DMS79 treated with DMSO at 0.1 percent for 48 hours (cell line): Measurements from ENCODE around the gene BGN.
A peak's percentile ranks its signal among the peaks of the same experiment; 100 is the strongest.

Experiments
- DNase-seq: peaks from one replicate; lab custom pipeline; 2025; lab: John Stamatoyannopoulos, UW

BGN gene

DNA sequence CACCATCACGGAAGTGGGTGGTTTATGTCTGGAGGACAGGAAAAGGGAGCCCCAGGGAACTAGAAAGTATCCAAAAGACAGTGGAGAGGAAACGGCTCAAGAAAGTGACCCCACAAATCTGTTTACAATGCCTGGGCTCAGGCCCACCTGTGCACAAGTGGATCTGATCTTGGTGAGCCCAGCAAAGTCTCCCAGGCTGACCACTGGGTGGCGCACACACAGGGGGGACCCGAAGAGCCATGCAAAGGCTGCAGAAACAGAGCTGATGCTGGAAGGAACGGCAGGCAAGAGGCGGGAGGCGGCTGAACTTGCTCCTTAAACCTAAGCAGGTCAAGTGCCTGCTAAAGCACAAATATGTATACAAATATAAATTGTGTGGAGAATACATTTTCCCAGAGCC lies 34.0 kb upstream of the BGN start:
- no peak for DNase-seq

DNA sequence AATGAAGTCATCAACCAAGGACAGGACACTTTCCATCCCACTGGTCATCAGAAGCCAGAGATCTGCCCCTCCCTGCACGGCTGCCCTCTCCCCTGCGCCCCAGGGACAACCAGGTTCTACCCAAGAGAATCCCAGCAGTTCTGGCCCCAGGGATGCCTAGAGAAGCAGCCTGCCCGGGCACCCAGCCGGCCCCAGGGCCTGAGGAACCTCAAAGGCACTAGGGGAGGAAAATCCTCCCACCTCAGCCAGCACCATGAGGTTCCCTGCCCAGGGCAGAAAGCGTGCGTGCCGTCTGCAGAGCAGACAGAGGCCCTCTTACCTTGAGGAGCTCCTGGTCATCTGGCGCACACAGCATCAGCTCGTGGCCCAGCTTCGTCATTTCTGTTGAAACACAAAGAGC lies 32.5 kb upstream of the BGN start:
- DNase-seq: no peak

DNA sequence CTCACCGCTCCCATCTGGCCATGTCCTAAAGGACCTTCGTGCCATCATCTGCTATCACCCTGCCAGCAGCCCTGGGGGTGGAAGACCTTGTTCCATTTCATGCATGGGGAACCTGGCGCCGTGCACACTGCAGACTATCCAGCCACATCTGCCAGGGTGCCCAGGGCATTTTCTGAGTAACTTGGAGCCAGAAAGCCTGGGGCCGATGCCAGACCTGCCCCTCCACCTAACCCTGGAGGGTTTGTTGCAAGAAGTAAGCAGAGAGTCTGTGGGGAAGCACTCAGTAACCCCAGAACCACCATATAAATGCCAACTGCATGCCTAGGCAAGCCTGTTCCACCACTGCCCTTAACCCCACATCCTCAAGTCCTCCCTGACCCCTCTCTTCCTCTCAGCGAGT lies 31.7 kb upstream of the BGN start:
- peak; percentile 13 for DNase-seq

DNA sequence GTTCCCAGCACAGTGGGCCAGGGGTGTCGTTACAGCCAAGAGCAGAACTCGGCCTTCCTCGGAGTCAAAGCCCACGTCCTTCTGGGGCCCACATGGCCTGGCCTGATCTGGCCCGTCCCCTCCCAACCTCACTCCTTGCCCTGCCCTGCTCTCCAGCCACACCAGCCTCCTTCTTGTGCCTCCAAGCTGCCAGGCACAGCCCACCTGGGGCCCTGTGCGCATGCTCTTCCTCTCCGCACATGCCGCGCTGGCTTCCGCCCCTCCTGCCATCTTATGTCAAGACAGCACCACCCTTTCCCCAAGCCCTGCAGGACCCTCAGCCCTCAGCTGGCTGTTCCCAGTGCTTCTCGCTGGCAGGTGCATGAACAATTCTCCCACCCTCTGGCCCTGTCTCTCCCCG lies 31.2 kb upstream of the BGN start:
- DNase-seq: no peak

DNA sequence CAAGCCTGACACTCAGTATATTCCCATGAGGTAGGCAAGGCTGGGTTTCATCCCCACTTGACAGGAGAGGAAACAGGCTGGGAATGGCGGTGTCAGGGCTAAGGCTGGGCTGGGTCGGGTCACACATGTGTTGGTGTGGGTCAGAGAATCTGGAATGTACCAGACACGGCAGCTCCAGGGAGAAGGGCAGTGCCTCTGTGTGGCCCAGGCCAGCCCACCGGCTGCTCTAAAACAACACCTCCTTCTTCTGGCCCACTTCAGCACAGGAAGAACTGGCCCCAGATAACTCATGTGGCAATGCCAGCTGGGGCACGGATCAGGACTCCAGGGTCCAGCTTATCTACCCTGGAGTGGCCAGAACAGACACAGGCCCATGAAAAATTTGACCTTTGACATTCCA lies 30.7 kb upstream of the BGN start:
- DNase-seq: no peak

DNA sequence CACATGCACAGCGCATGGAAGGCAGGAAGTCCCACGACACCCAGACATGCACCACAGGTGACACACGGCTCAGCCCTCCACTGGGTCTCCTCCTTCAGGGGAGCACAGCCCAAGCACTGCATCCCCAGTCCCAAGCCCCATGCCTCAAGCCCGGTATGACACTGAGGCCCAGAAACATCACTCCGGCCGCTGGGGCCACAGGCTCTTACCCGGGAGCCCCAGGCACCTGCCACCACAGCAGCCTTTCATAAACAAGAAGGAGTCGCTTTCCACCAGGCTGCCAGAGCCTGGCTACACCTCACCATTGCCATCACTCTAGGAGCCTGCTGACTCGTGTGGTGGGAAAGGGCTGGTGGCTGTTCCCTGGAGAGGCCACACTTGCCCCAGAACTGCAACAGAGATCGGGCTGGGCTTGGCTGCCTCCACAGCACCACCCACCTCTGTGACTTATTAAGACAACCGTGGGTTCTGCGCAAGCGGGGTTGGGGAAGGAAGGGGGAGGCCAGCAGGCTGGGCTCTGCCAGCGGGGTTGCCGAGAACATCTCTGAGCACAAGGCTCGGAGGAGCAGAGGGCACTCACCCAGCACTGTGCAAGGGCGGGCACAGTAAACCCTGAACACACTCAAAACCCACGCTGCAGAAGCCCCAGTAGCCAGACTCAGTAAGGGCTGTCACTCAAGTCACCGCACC lies 28.9 kb upstream of the BGN start:
- DNase-seq: no peak

DNA sequence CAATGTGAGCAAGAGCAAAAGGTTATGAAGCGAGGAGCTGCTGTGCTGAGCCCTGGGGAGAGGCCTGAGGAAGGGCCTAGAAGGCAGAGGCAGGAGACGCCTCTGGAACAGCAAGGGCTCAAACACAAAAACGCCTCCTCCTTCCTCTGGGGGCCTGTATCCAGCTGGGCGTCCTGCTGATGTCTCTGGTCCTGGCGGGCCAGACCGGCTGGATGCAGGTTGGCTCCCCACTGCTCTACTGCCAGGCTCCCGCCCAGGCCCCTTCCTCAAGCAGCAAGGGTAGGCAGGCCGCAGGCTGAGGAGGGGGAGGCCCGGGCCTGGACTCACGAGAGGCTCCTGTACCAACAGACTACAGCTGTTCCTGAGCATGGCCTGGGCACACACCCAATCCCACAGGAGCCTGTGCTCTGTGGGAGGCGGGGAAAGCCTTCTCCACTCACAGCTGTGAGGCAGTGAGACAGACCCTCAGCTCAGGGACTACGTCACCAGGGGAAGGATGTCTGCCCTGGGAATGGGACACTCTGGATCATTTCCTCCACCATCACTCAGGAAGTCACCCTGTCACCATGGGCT lies 26.7 kb upstream of the BGN start:
- DNase-seq: no peak

DNA sequence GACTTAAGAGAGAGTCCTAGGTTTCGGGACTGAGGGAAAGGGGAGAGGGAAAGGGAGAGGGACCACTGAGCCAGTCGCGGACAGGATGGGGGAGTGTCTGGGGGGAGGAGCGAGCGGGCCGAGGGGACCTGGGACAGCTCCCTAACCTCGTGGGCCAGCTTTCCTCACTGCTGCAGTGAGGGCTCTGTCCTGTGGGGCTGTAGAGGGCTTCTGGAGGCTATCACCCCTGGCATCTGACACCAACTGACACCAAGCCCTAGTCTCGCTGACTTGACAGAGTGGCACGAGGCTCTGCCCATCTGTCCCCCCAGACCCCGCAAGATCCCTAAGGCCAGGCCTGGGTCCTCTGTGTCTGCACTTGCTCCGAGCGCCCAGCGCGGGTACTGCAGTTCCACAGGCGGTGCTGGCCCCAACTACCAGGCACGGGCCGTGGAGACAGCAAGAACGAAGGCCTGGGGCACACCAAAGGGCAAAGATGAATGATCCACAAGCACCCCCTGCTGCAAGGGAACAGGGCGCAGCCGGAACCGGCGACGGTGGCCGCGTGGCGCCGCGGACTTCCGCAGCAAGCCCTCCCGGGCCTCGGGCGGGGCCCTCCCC lies 24.9 kb upstream of the BGN start:
- DNase-seq: peak; percentile 45

DNA sequence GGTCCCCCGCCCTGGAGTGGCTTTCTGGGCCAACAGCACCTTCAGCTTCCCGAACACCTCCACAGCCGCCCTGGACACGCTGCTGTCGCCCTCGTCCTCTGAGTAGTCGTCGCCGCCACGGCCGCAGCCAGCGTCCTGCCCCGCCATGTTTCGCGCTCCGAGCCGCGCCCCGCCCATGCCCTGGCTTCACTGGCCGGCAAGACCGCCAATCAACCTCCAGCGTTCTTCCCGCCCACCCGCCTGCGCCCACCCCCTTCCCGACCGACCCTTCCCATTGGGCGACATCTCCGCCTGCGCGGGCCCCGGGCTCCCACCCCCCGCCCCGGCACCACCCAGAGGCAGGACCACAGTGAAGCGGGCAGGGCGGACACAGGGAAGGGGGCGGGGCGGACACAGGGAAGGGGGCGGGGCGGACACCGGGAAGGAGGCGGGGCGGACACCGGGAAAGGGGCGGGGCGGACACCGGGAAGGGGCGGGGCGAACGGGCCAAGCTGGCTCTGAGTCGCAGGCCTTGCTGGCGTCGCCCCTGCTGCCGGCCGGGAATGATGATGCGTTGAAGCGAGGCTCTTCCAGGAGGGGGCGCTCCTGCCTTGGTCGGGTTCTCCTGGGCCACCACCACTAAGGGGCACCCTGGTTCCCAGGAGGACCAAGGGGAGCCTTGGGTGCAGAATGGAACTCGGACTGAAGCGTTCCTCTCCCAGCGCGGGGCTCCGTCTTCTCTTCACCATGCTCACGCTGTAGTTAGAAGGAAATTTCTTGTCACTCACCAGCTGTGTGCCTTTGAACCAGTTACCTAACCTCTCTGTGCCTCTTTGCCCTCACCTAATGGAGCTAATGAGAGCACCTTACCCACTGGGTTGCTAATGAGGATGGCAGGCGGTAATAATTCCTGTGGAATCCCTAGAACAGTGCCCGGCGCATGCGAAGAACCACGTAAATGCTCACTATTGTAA lies 24.1 kb upstream of the BGN start, which contains the start of gene HAUS7:
HAUS7 (minus strand) TSS at position 166 of the 953 bp plus-strand sequence; CDS start at position 147, 19 bp downstream.
- DNase-seq: peak; percentile 76

DNA sequence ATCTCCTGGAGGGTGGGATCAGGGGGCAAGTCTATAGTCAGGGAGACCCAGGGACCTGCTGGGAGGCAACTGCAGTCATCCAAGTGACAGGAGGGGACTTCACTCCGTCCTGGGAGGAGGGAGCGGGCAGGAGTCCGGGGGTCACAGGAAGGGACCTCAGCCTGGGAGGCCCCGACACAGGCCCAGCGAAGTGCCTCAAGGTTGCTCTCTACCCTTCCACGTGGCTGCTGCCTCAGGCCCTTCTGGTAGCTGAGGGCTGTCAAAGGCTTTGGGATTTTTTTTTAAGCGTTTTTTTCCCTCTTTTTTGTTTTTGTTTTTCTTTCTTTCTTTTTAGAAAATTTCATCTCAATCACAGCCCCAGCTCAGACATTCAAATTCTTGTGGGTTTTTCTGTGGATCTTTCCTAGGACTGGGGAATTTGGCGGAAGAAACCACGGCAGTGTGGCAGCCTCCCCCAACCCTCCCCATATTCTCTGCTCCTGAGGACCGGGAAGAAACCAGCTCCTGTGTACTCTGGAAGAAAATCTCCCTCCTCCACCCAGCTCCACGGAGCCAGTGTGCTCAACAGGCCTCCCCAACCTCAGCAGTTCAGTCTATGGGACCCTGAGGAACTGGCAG lies 23.0 kb upstream of the BGN start:
- DNase-seq: no peak

DNA sequence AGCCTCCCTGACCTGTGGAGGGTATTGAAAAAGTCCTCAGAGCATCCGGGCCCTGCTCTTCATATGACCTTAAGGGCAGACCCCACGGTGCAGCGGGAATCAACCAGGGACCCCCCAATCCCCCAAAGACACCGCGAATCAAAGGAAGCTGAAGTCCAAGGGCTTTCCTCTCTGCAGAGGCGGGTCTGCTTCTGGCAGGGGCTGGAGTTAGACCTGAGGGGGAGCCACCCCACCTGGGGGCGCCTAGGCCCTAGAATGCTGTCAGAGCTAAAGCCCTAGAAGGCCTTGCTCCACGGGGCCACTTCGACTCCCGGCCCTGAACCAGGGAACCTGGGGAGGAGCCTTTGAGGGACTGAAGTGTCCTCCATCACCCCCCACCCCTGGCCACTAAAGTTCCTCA lies 21.7 kb upstream of the BGN start:
- no peak for DNase-seq

DNA sequence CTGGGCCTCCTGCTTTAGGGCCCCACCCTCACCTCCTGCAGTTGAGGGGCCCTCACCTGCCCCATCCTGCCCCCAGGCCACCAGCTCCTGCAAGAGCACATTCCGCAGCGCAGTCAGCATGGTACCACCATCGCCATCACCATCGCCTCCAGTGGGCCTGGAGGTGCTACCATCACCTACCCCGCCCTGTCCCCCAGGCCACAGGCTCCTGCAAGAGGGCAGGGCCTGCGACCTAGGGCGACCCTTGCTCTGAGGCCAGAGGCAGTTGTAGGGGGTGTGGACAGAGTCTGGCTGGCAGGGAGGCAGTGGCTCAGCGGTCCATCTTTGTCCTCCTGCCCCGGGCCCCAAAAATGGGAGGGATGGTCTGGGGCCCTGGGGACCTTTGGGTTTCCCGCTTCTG lies 20.5 kb upstream of the BGN start:
- no peak for DNase-seq

DNA sequence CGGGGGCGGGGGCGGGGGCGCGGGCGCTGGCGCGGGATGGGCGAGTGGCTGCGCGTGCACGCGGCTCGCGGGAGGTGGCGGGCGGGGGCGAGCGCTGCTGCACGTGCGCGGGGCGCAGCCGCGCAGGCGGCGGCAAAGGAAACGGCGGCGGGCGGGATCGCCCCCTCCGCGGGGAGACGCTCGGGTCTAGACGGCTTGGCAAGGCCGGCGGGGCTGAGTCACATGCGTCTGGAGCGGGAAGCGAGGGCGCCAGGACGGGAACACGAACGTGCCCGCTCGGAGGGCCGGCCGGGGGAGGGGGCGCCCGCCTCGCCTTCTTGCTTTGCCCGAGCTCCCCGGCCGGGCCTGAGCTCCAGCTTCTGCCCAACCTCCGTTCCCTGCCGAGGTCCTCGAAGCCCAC lies 20.1 kb upstream of the BGN start:
- no peak for DNase-seq

DNA sequence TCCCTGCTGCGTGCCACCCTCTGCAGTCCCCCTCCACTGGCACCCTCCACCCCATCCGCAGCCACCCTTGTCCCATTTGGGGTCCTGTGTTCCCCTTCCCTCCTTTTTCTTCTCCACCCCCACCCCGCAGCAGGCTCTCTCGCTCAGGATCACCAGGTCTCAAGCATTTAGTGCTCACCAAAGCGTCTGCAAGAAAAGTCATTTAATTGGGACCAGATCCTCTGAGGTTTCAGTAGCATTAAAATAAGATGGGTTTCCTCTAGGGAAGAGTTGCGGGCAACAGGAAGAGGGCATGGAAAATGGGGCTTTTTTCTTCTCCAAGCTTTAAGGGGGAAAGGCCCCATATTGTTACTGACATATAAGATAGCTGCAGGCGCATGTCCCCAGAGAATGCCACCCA lies 19.5 kb upstream of the BGN start:
- no peak for DNase-seq

DNA sequence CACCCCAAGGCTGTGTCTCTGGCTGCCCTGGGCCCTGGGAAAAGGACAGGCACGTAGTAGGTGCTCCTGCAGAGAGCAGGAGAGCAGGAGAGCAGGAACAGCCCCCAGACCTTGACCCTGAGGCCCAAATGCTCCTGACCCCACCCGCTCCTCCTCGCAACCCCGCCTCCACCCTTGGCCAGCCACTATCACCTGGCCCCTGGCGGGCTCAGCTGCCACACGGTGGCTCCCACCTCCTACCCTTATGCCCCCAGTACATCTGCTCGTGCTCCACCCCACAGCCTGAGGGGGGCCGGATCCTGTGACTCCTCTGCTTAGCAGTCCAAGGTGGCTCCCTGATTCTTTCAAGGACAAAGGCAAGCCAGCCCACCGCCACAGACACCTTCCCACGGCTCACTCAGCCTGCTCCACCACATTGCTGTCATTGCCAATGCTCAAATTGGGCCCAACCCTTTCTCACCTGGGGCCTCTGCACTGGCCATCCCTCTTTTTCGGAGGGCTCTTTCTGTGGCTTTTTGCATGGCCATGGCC lies 19.0 kb upstream of the BGN start:
- no peak for DNase-seq

DNA sequence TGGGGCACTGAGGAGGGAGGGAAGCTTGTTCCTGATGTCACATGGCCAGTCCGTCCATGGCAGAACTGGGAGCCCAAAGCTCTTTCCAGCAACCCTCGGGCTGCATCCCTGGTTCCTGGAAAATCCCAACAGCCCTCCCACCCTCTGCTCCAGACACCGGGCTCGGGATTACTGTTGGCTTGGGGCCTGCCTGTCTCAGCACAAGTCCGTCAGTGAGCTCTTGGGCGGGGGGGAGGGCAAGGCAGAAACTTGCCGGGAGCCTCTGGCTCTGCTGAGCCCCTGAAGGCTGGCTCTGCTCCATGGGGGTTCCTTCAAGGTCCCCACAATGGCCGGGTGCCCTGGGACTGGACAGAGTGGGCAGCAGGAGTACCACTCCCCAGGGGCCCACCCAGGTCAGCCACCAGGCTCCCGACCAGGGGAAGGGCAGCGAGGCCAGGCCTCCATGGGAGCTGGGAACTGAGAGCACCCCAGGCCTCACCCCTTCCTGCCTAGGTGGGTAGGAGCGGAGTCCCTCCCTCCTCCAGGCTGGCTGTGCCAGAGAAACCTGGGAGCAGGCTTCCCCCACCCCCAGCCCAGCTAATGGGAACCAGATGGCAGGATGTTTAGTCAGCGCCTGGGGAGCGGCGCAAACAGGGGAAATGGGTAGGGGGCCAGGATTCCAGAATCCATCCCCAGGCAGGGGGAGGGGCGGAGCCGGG lies 18.0 kb upstream of the BGN start:
- DNase-seq: no peak

DNA sequence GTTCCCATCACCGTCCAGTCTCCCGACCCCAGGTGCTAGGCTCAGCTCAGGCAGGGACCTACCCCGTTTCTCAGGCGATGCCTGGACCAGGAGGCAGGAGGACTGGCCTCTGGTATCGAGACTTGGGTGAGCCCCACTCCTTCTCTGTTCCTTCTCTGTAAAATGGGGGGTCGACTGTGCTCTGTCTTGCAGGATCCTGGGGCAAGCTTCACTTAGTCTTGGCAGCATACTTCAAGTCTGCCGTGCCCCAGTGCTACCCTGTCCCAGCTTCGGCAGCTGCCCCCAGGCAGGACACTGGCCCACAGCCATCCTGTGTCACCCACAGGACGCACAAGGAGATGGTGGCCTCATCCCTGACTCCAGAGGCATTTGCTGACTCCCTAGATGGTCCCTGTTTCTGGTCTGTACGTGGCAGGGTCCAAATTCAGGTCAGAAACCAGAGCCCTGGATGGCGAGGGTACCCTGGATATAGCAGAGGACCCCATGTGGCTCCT lies 17.4 kb upstream of the BGN start:
- no peak for DNase-seq

DNA sequence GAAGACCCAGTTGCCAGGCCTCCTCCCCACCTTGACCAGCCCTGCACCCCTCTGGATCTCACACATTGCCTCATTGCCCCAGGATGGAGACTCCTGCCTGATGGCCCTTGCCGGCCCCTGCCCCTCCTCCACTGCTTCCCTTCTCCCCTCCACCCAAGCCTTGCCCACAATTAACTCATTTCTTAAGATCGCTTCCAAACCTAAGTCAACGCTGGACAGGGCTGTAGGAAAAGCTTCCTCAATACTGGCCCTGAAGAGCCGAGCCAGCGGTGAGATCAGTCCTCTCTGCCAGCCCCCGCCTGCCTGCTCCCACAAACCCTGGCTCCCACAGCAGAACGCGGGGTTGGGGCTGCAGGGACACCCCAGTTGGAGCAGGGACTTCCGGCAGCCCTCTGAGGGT lies 16.9 kb upstream of the BGN start:
- DNase-seq: no peak

DNA sequence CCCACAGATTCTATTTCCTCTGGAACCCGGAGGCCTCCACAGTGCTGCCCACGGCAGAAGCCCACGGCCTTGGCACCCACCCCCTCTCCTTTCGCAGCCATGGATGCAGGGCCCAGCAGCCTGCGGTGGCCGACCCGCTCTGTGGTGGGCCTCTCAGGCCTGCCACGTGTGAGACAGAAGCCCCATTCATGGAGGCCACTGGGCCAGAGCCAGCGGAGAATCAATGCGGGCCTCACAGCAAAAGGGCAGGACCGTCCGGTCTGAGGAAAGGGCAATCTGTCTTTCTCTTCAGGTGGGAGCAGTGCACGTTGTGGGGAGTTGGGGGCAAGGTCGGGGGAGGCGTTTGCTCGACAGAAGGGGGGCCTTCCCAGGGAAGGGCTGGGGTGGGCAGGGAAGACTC lies 16.0 kb upstream of the BGN start:
- no peak for DNase-seq

DNA sequence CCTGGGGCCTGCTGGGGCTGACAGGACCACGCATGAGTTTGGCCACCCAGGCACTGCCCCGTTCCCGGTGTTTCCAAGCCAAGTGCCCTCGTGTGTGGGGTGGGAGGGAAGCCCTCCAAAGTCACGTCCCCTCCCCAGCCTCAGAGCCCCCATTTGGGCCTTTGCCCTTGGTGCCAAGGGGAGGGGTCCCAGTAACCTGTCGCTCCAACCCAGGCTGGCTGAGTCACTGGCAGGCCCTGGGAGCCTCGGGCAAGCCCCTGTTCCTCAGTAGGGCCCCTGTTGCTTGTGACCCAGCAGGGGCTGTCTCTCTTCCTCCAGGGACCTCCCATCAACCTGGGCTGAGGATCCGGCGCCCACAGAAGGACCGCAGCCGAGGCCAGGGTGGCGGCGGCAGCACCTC lies 13.7 kb upstream of the BGN start:
- no peak for DNase-seq

DNA sequence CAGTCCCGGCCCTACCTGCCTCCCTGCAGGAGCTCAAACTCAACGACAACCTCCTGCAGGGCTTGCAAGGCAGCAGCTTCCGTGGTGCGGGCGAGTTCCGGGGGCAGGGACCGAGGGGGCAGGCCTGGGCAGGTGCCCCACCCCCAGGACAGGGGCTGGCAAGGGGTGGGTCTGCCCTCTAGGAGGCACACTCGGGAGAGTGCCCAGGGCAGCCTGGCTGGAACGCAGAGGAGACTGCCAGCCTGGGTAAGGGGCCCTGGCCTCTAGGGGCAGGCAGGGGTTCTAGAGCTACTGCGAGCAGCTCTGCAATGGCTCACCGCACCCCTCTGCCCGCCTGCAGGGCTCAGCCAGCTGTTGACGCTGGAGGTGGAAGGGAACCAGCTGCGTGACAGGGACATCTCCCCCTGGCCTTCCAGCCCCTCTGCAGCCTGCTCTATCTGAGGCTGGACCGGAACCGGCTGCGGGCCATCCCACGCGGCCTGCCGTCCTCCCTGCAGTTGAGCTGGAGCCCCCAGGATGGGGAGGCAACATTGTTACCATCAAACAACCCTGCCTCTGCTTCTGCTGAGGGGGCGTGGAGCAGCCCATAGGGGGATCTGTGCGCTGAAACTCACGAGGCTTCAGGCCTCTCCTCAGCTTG lies 12.3 kb upstream of the BGN start:
- DNase-seq: no peak
